Breast epithelium (tissue), 4 donors: ENCODE results near the gene NCBP3. TPM values are rescaled to one million over a fixed set of nuclear protein-coding genes. Genes with fewer than 3 reads are reported as not detected.

Experiments used
- DNase-seq, 2 donors: peaks; one replicate each; pipeline ENCODE4 v3.0.0-alpha.2; 2019; ENCODE audit warnings: low spot score in 2 of 2
- H3K27ac ChIP-seq, 2 donors: fragments of 200-600 bp; sonication (generic) in 1 of 2; one replicate each; pipeline ENCODE4 v1.5.1; 2016 to 2019; ENCODE audit warnings: mild to moderate bottlenecking in 1 of 2
- H3K27me3 ChIP-seq, 2 donors: fragments of 200-600 bp; sonication (generic) in 1 of 2; one replicate each; pipeline versions ENCODE4 v1.5.1 to v1.6.0; 2017 to 2019; ENCODE audit warnings: control low read depth in 1 of 2, mild to moderate bottlenecking in 1 of 2
- H3K36me3 ChIP-seq: fragments of 200-600 bp; one replicate; pipeline ENCODE4 v1.5.1; 2019
- H3K4me1 ChIP-seq, 2 donors: fragments of 200-600 bp; sonication (generic); one replicate each; pipeline ENCODE4 v1.5.1; 2016 to 2019; ENCODE audit warnings: control low read depth in 1 of 2
- H3K4me3 ChIP-seq, 3 donors: fragments of 200-600 bp; sonication (generic); 1 replicate in 2 of 3; 2 replicates in 1 of 3; pipeline ENCODE4 v1.5.1; 2016 to 2019; ENCODE audit warnings: mild to moderate bottlenecking in 3 of 3, moderate library complexity in 2 of 3
- H3K9me3 ChIP-seq, 2 donors: fragments of 200-600 bp; sonication (generic) in 1 of 2; one replicate each; pipeline ENCODE4 v1.5.1; 2016 to 2019; ENCODE audit warnings: control low read depth in 1 of 2
- CTCF ChIP-seq, 3 donors: fragments of 450-650 bp; IDR thresholded peaks; one replicate each; pipeline ENCODE4 v1.5.1; 2016 to 2017; ENCODE audit warnings: antibody characterized with exemption in 3 of 3, mild to moderate bottlenecking in 3 of 3, moderate library complexity in 3 of 3
- POLR2A ChIP-seq: fragments of 450-650 bp; IDR thresholded peaks from one replicate; pipeline ENCODE4 v1.6.1; 2016; ENCODE audit warnings: antibody characterized with exemption, mild to moderate bottlenecking, moderate library complexity
- POLR2AphosphoS5 ChIP-seq, 3 donors: sonication (generic); formaldehyde crosslinking; IDR thresholded peaks; one replicate each; pipeline ENCODE4 v1.6.1; 2017; ENCODE audit warnings: antibody characterized with exemption in 3 of 3
- intact Hi-C: fragments of 100-400 bp; cut with DNase I; formaldehyde crosslinking; loops from one replicate; pipeline ENCODE4 v1.15.1; 2023; ENCODE audit warnings: low total_unique reads
- total RNA-seq, 3 donors: library from RNA; depleted of rRNA; stranded (reverse); fragments of >200 nt; gene quantifications; one replicate each; pipeline ENCODE4 v1.1.0, GENCODE V29; 2016

The NCBP3 gene
- total RNA-seq, 3 donors from 2014 or later: 21.6 to 34.1 (median 25.9) TPM

GRCh38 chr17:3805581-3805980 lies 40.5 kb downstream of the NCBP3 start:
- DNase-seq: no peak
- H3K27me3 ChIP-seq: no peaks in the 10 kb centered on the region
- H3K4me1 ChIP-seq: no peaks in the 10 kb centered on the region
- H3K9me3 ChIP-seq: no peaks in the 10 kb centered on the region
- no peaks in the 10 kb centered on the region for H3K36me3 ChIP-seq
- TF ChIP-seq POLR2AphosphoS5 (IDR thresholded peaks at IDR 0.05): no peak
- TF ChIP-seq CTCF (IDR thresholded peaks at IDR 0.05): no peak
- TF ChIP-seq POLR2A: no peak
- intact Hi-C loops: no loop called here
- no peak overlapping the region for H3K4me3 ChIP-seq
- no peak overlapping the region for H3K27ac ChIP-seq

GRCh38 chr17:3804503-3804931 lies 41.5 kb downstream of the NCBP3 start:
- intact Hi-C loops: no loop called here
- Histone ChIP-seq H3K9me3 (no peaks in the 10 kb centered on the region), H3K27me3 (no peaks in the 10 kb centered on the region), H3K27ac (peak overlapping the region in 1 of 2 donors; percentile 72), H3K36me3 (no peaks in the 10 kb centered on the region), H3K4me3 (no peak overlapping the region), H3K4me1 (no peaks in the 10 kb centered on the region)
- TF ChIP-seq POLR2A (no peak), CTCF (IDR thresholded peaks at IDR 0.05) (no peak), POLR2AphosphoS5 (IDR thresholded peaks at IDR 0.05) (no peak)
- no peak for DNase-seq

GRCh38 chr17:3803308-3803640 lies 42.8 kb downstream of the NCBP3 start:
- intact Hi-C loops: no loop called here

GRCh38 chr17:3802461-3803307 lies 43.4 kb downstream of the NCBP3 start:
- peak in 1 of 2 donors; percentile 29 for DNase-seq

More at GRCh38 chr17:3803308-3803640, 42.8 kb downstream of the NCBP3 start:
- peak overlapping the region; percentile 33 to 72 for H3K27ac ChIP-seq
- TF ChIP-seq POLR2AphosphoS5 (IDR thresholded peaks at IDR 0.05) (no peak), CTCF (IDR thresholded peaks at IDR 0.05) (no peak), POLR2A (no peak)
- H3K9me3 ChIP-seq: no peaks in the 10 kb centered on the region
- DNase-seq: no peak
- no peaks in the 10 kb centered on the region for H3K27me3 ChIP-seq
- H3K4me1 ChIP-seq: no peaks in the 10 kb centered on the region
- no peaks in the 10 kb centered on the region for H3K36me3 ChIP-seq
- H3K4me3 ChIP-seq: no peak overlapping the region

More at GRCh38 chr17:3802461-3803307, 43.4 kb downstream of the NCBP3 start:
- peak overlapping the region; percentile 73 to 92 for H3K27ac ChIP-seq
- H3K27me3 ChIP-seq: no peaks in the 10 kb centered on the region
- intact Hi-C loops: no loop called here
- TF ChIP-seq POLR2A: no peak
- peak in 1 of 3 donors; percentile 55 for TF ChIP-seq POLR2AphosphoS5 (IDR thresholded peaks at IDR 0.05)
- TF ChIP-seq CTCF (IDR thresholded peaks at IDR 0.05): no peak
- no peaks in the 10 kb centered on the region for H3K36me3 ChIP-seq
- no peaks in the 10 kb centered on the region for H3K4me1 ChIP-seq
- H3K4me3 ChIP-seq: no peak overlapping the region
- H3K9me3 ChIP-seq: no peaks in the 10 kb centered on the region
